Caco-2 (cell line): ENCODE results near the gene JMJD8. TPM values are rescaled to one million over a fixed set of nuclear protein-coding genes. Genes with fewer than 3 reads are reported as not detected.
A peak's percentile ranks its signal among the peaks of the same experiment; 100 is the strongest.

ENCODE experiments used
- BruUV-seq: library from RNA; stranded (reverse); fragments of 400-500 nt; replicated peaks from 2 replicates; lab custom pipeline; 2021; lab: Mats Ljungman, UMichigan
- CTCF ChIA-PET: fragments of 300-600 bp; sonication (Branson Sonifier 250); formaldehyde crosslinking; loops from one replicate; lab custom pipeline; 2022; ENCODE audit warnings: antibody characterized with exemption; lab: Charles Lee
- POLR2A ChIA-PET: fragments of 300-600 bp; sonication (Branson Sonifier 250); formaldehyde crosslinking; loops from one replicate; lab custom pipeline; 2022; ENCODE audit warnings: antibody characterized with exemption; lab: Charles Lee
- DNase-seq, 2 experiments: peaks; one replicate each; pipeline versions ENCODE4 v3.0.0 to v3.0.0-alpha.2; 2020 to 2022
- H3K27me3 ChIP-seq: replicated peaks from 2 replicates; pipeline ENCODE4 v1.6.0; 2011; ENCODE audit warnings: low read length; ENCODE audit not compliant: control insufficient read depth, insufficient read depth
- H3K36me3 ChIP-seq: 2 replicates; pipeline ENCODE4 v1.5.1; 2011; ENCODE audit warnings: low read length; ENCODE audit not compliant: control insufficient read depth, insufficient read depth
- H3K4me1 ChIP-seq: fragments of 250-450 bp; sonication (Bioruptor Pico); 2 replicates; pipeline ENCODE4 v1.5.1; 2020; ENCODE audit warnings: mild to moderate bottlenecking
- H3K4me3 ChIP-seq: 2 replicates; pipeline ENCODE4 v1.5.1; 2011; ENCODE audit warnings: low read depth, mild to moderate bottlenecking, control low read depth, low read length
- H3K9me3 ChIP-seq: fragments of 250-450 bp; sonication (Bioruptor Pico); 2 replicates; pipeline ENCODE4 v1.5.1; 2020; ENCODE audit warnings: mild to moderate bottlenecking, moderate library complexity
- H3K27ac Mint-ChIP-seq: one replicate; pipeline ENCODE4 v1.8.0; 2022; ENCODE audit warnings: mixed read lengths; ENCODE audit not compliant: unreplicated experiment
- H3K27me3 Mint-ChIP-seq: one replicate; pipeline ENCODE4 v1.8.0; 2022; ENCODE audit warnings: mixed read lengths; ENCODE audit not compliant: insufficient read depth, unreplicated experiment
- H3K36me3 Mint-ChIP-seq: one replicate; pipeline ENCODE4 v1.8.0; 2022; ENCODE audit warnings: mild to moderate bottlenecking, mixed read lengths; ENCODE audit not compliant: insufficient read depth, unreplicated experiment
- H3K4me1 Mint-ChIP-seq: one replicate; pipeline ENCODE4 v1.8.0; 2022; ENCODE audit warnings: low read depth, mixed read lengths; ENCODE audit not compliant: unreplicated experiment
- H3K4me3 Mint-ChIP-seq: one replicate; pipeline ENCODE4 v1.8.0; 2022; ENCODE audit warnings: mild to moderate bottlenecking, moderate library complexity, mixed read lengths; ENCODE audit not compliant: unreplicated experiment
- H3K9me3 Mint-ChIP-seq: one replicate; pipeline ENCODE4 v1.8.0; 2022; ENCODE audit warnings: mixed read lengths; ENCODE audit not compliant: unreplicated experiment
- CTCF ChIP-seq, 2 experiments: fragments of 200-600 bp in 1 of 2; IDR thresholded peaks; 1 replicate in 1 of 2; 2 replicates in 1 of 2; pipeline versions ENCODE4 v1.5.1 to v1.8.0; 2011 to 2022; ENCODE audit warnings: antibody characterized with exemption in 1 of 2, control low read depth in 1 of 2, inconsistent platforms in 1 of 2, low read depth in 1 of 2, low read length in 1 of 2, mild to moderate bottlenecking in 1 of 2, moderate library complexity in 1 of 2; ENCODE audit not compliant: insufficient read depth in 1 of 2, severe bottlenecking in 1 of 2, unreplicated experiment in 1 of 2
- intact Hi-C: fragments of 100-400 bp; cut with micrococcal nuclease; formaldehyde crosslinking; loops from one replicate; pipeline ENCODE4 v1.10.0; 2022; ENCODE audit not compliant: unreplicated experiment
- total RNA-seq: library from RNA; stranded (reverse); gene quantifications from 2 replicates; pipeline ENCODE4 v1.2.3, GENCODE V29; 2022

The JMJD8 gene
- total RNA-seq, 1 experiment from 2014 or later, result 52.4 TPM

GRCh38 chr16:728131-728889, 44.2 kb upstream of the JMJD8 start:
- DNase-seq, result peak; percentile 72 to 86
- POLR2A ChIA-PET, result interaction anchor here (1.0 to 1.5 kb wide), 2 partner anchors 12 to 13 kb away, joined by 3 to 4 read pairs; partner anchors contain the start of gene CIAO3
- peaks cover 18% of the 10 kb centered on the region for H3K36me3 Mint-ChIP-seq
- Histone ChIP-seq H3K9me3 (no peaks in the 10 kb centered on the region), H3K27me3 (no peaks in the 10 kb centered on the region), H3K4me3 (peak overlapping the region; percentile 65), H3K4me1 (peaks cover 3% of the 10 kb centered on the region; the same call in 1 of the 2 replicates), H3K36me3 (no peaks in the 10 kb centered on the region)
- no peaks in the 10 kb centered on the region for H3K4me1 Mint-ChIP-seq
- no peaks in the 10 kb centered on the region for H3K9me3 Mint-ChIP-seq
- intact Hi-C loops, result no loop called here
- no peak overlapping the region for H3K27ac Mint-ChIP-seq
- TF ChIP-seq CTCF (IDR thresholded peaks at IDR 0.05; ENCODE audit: insufficient read depth in 1 of 2, low read depth in 1 of 2, low read length in 1 of 2, severe bottlenecking in 1 of 2, unreplicated experiment in 1 of 2), result no peak
- CTCF ChIA-PET, result interaction anchor here (0.6 to 1.1 kb wide), 4 partner anchors 9 to 16 kb away, joined by 4 to 10 read pairs (median 6); partner anchors contain the start of gene METRN
- H3K27me3 Mint-ChIP-seq, result no peaks in the 10 kb centered on the region
- peak overlapping the region; percentile 64 for H3K4me3 Mint-ChIP-seq
- BruUV-seq, result no TSS peak

- H3K4me3 Mint-ChIP-seq, result peak overlapping the region; percentile 64
- H3K4me1 Mint-ChIP-seq, result no peaks in the 10 kb centered on the region
Observed at GRCh38 chr16:727291-727977, 43.3 kb upstream of the JMJD8 start.

More at GRCh38 chr16:727291-727977, 43.3 kb upstream of the JMJD8 start:
- Mint-ChIP-seq H3K9me3 (no peaks in the 10 kb centered on the region), H3K36me3 (peaks cover 11% of the 10 kb centered on the region), H3K27me3 (no peaks in the 10 kb centered on the region), H3K27ac (no peak overlapping the region)
- peak overlapping the region; percentile 65 for H3K4me3 ChIP-seq
- POLR2A ChIA-PET, result interaction anchor here (1.0 to 1.5 kb wide), 2 partner anchors 11 to 14 kb away, joined by 3 to 4 read pairs; partner anchors contain the start of gene CIAO3
- H3K36me3 ChIP-seq, result no peaks in the 10 kb centered on the region
- CTCF ChIA-PET, result interaction anchor here (0.6 to 1.5 kb wide), 5 partner anchors 8 to 21 kb away, joined by 4 to 10 read pairs (median 5); partner anchors contain the start of gene METRN
- no peak for DNase-seq
- intact Hi-C loops, result no loop called here
- H3K27me3 ChIP-seq, result no peaks in the 10 kb centered on the region
- no peak for TF ChIP-seq CTCF (IDR thresholded peaks at IDR 0.05; ENCODE audit: insufficient read depth in 1 of 2, low read depth in 1 of 2, low read length in 1 of 2, severe bottlenecking in 1 of 2, unreplicated experiment in 1 of 2)
- BruUV-seq, result no TSS peak
- peaks cover 3% of the 10 kb centered on the region; the same call in 1 of the 2 replicates for H3K4me1 ChIP-seq
- H3K9me3 ChIP-seq, result no peaks in the 10 kb centered on the region
